Left ventricle myocardium inferior (tissue), 1 donor: ENCODE measurements around the gene ABCA3. TPM values are rescaled to one million over a fixed set of nuclear protein-coding genes. Genes with fewer than 3 reads are reported as not detected.

Experiments
- DNase-seq: peaks from one replicate; pipeline ENCODE4 v3.0.0-alpha.2; 2020
- H3K27ac ChIP-seq: fragments of 200-600 bp; replicated peaks from 2 replicates; pipeline ENCODE4 v1.8.0; 2021
- H3K27me3 ChIP-seq: fragments of 200-600 bp; 2 replicates; pipeline ENCODE4 v1.8.0; 2021; ENCODE audit warnings: low read depth
- H3K36me3 ChIP-seq: fragments of 200-600 bp; 2 replicates; pipeline ENCODE4 v1.8.0; 2021
- H3K4me1 ChIP-seq: fragments of 200-600 bp; 2 replicates; pipeline ENCODE4 v1.8.0; 2021
- H3K4me3 ChIP-seq: fragments of 200-600 bp; 2 replicates; pipeline ENCODE4 v1.8.0; 2021; ENCODE audit warnings: mild to moderate bottlenecking, moderate library complexity
- H3K9me3 ChIP-seq: fragments of 200-600 bp; replicated peaks from 2 replicates; pipeline ENCODE4 v1.8.0; 2021
- CTCF ChIP-seq: fragments of 200-600 bp; IDR thresholded peaks from 2 replicates; pipeline ENCODE4 v1.8.0; 2021; ENCODE audit warnings: antibody characterized with exemption, mild to moderate bottlenecking, borderline replicate concordance
- intact Hi-C: fragments of 100-400 bp; cut with micrococcal nuclease; formaldehyde crosslinking; loops from one replicate; pipeline ENCODE4 v1.11.0; 2022
- total RNA-seq: library from RNA; stranded (reverse); fragmentation: NEBNext Ultra II Directional; extraction: Animal tissue kit (Norgen Biotek cat#: 25700); gene quantifications from one replicate; pipeline ENCODE4 v1.2.1, GENCODE V29; 2021
- donor health status: DM: no; HTN: yes; CAD: no; lungs with severe emphysema.

ABCA3 gene
- total RNA-seq, 1 donor from 2014 or later, result 6.9 TPM

GRCh38 chr16:2235234-2235651, 105.3 kb downstream of the ABCA3 start:
- TF ChIP-seq CTCF, result no peak
- Histone ChIP-seq H3K27me3 (peaks cover 23% of the 10 kb centered on the region), H3K27ac (no peak overlapping the region), H3K4me3 (no peak overlapping the region), H3K9me3 (no peaks in the 10 kb centered on the region), H3K4me1 (peaks cover 25% of the 10 kb centered on the region), H3K36me3 (peaks cover 61% of the 10 kb centered on the region)
- DNase-seq, result no peak
- intact Hi-C loops, result no loop called here

- Histone ChIP-seq H3K4me1 (peaks cover 25% of the 10 kb centered on the region), H3K9me3 (no peaks in the 10 kb centered on the region), H3K4me3 (no peak overlapping the region), H3K36me3 (peaks cover 65% of the 10 kb centered on the region), H3K27ac (no peak overlapping the region), H3K27me3 (peaks cover 23% of the 10 kb centered on the region)
- intact Hi-C loops, result no loop called here
- DNase-seq, result no peak
- TF ChIP-seq CTCF, result no peak
Measured at GRCh38 chr16:2234813-2235170, 105.7 kb downstream of the ABCA3 start.

- intact Hi-C loops, result no loop called here
- H3K36me3 ChIP-seq, result peaks cover 65% of the 10 kb centered on the region
Measured at GRCh38 chr16:2233872-2234812, 106.4 kb downstream of the ABCA3 start.

GRCh38 chr16:2233046-2233775, 107.3 kb downstream of the ABCA3 start:
- peaks cover 26% of the 10 kb centered on the region for H3K4me1 ChIP-seq
- H3K27ac ChIP-seq, result no peak overlapping the region
- H3K36me3 ChIP-seq, result peaks cover 73% of the 10 kb centered on the region
- H3K27me3 ChIP-seq, result peaks cover 23% of the 10 kb centered on the region
- intact Hi-C loops, result no loop called here
- DNase-seq, result no peak
- no peak overlapping the region for H3K4me3 ChIP-seq
- no peak for TF ChIP-seq CTCF
- no peaks in the 10 kb centered on the region for H3K9me3 ChIP-seq

More at GRCh38 chr16:2233872-2234812, 106.4 kb downstream of the ABCA3 start:
- no peak for TF ChIP-seq CTCF
- Histone ChIP-seq H3K4me1 (peaks cover 25% of the 10 kb centered on the region), H3K4me3 (no peak overlapping the region), H3K27ac (no peak overlapping the region), H3K9me3 (no peaks in the 10 kb centered on the region), H3K27me3 (peaks cover 23% of the 10 kb centered on the region)
- DNase-seq, result no peak

- intact Hi-C loops, result no loop called here
- Histone ChIP-seq H3K27me3 (peaks cover 18% of the 10 kb centered on the region), H3K36me3 (peaks cover 78% of the 10 kb centered on the region), H3K4me1 (peaks cover 17% of the 10 kb centered on the region), H3K27ac (no peak overlapping the region), H3K4me3 (no peak overlapping the region), H3K9me3 (no peaks in the 10 kb centered on the region)
- DNase-seq, result no peak
- no peak for TF ChIP-seq CTCF
Measured at GRCh38 chr16:2232094-2232990, 108.2 kb downstream of the ABCA3 start.
